ENCODE data around the gene TULP1.

TULP1 gene

DNA sequence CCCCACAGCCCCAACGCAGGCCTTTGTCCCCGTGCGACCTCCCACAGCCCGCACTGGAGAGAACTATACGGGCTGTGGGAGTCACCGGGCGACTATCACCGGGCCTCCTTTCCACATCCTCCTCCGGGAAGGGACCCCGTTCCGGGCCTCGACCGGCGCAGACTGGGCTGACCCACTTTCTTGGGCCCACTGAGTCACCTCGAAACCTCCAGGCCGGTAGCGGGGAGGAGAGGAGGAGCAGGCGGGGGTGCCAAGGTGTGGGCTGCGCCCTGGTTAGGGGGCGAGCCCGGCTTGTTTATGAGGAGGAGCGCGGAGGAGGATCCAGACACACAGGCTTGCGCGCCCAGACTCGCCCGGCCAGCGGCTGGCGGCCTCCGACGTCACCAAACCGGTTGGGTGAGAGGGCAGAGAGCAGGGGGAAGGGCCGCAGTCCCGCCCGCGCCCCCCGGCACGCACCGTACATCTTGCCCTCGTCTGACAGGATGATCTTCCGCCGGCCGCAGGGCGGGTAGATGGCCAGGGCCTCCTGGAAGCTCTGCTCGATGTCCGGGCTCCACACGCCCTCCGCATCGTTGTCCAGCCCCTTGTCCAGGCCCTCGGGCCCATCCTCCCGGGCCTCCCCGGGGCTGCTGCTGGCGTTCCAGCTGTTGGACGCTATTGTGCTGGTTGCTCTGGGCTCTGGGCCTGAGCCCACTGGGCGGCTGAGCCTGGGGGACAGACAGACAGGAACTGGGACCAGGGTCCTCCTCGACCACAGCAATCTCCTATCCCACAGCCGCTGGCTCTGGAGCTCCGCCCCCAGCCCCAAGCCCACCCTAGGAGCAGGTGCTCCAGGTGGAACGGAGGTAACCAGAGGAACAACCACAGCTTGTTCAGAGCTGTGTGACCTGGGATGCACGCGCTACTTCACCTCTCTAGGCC lies 26.4 kb downstream of the TULP1 start:
- TF ChIP-seq, protein P1, sequence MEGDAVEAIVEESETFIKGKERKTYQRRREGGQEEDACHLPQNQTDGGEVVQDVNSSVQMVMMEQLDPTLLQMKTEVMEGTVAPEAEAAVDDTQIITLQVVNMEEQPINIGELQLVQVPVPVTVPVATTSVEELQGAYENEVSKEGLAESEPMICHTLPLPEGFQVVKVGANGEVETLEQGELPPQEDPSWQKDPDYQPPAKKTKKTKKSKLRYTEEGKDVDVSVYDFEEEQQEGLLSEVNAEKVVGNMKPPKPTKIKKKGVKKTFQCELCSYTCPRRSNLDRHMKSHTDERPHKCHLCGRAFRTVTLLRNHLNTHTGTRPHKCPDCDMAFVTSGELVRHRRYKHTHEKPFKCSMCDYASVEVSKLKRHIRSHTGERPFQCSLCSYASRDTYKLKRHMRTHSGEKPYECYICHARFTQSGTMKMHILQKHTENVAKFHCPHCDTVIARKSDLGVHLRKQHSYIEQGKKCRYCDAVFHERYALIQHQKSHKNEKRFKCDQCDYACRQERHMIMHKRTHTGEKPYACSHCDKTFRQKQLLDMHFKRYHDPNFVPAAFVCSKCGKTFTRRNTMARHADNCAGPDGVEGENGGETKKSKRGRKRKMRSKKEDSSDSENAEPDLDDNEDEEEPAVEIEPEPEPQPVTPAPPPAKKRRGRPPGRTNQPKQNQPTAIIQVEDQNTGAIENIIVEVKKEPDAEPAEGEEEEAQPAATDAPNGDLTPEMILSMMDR (IDR thresholded peaks at IDR 0.05; ENCODE audit: low read depth, low read length), result no peak
- in situ Hi-C loops (cut with HindIII; ENCODE audit: low sequenced_read_pairs), result no loop called here
- DNase-seq (ENCODE audit: low read depth, low spot score), result no peak
- H3K4me3 ChIP-seq (ENCODE audit: low read depth, low read length), result no peak overlapping the region

GRCh38 chr6:35485402-35485877 lies 27.3 kb downstream of the TULP1 start:
- TF ChIP-seq, protein P1 (IDR thresholded peaks at IDR 0.05; ENCODE audit: low read depth, low read length), result no peak
- in situ Hi-C loops (cut with HindIII; ENCODE audit: low sequenced_read_pairs), result no loop called here
- no peak overlapping the region for H3K4me3 ChIP-seq (ENCODE audit: low read depth, low read length)
- no peak for DNase-seq (ENCODE audit: low read depth, low spot score)

GRCh38 chr6:35484921-35485392 lies 27.7 kb downstream of the TULP1 start:
- TF ChIP-seq, protein P1 (IDR thresholded peaks at IDR 0.05; ENCODE audit: low read depth, low read length), result no peak
- no peak overlapping the region for H3K4me3 ChIP-seq (ENCODE audit: low read depth, low read length)
- in situ Hi-C loops (cut with HindIII; ENCODE audit: low sequenced_read_pairs), result no loop called here
- no peak for DNase-seq (ENCODE audit: low read depth, low spot score)

DNA sequence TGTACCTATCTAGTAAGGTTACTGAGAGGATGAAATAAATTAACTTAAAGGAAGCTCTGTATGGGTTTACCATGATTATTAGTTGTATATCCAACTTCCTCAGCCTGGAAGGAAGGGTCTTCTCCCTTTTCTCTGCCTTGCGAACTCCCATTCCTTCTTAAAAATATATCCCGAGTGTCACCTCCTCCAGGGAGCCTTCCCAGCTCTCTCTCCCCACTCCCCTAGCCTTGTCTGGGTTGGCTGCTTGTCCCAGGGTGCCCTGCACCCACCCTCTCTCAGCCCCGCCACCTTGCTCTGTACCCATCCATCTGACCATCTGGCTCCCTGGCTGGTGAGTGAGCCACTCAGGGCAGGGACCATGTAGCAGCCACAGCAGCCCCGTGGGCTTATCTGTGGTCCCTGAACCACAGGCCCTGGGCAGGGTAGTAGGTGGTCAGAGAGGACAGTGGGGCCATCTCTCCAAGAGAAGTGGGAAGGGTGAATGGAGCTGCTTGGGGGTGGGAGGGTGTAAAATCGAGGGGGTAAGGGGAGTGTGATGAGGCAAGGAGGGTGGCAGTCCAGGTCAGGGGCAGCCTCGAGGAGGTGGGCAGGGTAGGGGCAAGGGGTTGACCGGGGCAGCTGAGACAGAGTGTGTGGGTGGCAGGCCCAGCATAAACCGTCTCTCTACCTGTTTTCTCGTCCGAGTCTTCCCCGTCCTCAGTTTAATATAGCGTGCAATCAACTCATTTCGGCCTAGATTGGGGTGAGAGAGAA lies 28.6 kb downstream of the TULP1 start:
- in situ Hi-C loops (cut with HindIII; ENCODE audit: low sequenced_read_pairs), result no loop called here
- no peak overlapping the region for H3K4me3 ChIP-seq (ENCODE audit: low read depth, low read length)
- TF ChIP-seq, protein P1 (IDR thresholded peaks at IDR 0.05; ENCODE audit: low read depth, low read length), result no peak
- no peak for DNase-seq (ENCODE audit: low read depth, low spot score)

- no peak for DNase-seq (ENCODE audit: low read depth, low spot score)
- TF ChIP-seq, protein P1 (IDR thresholded peaks at IDR 0.05; ENCODE audit: low read depth, low read length), result no peak
- H3K4me3 ChIP-seq (ENCODE audit: low read depth, low read length), result no peak overlapping the region
- in situ Hi-C loops (cut with HindIII; ENCODE audit: low sequenced_read_pairs), result no loop called here
These were observed 29.2 kb downstream of the TULP1 start for GRCh38 chr6:35483490-35483889.

GRCh38 chr6:35483062-35483461 lies 29.6 kb downstream of the TULP1 start:
- no peak for DNase-seq (ENCODE audit: low read depth, low spot score)
- no peak overlapping the region for H3K4me3 ChIP-seq (ENCODE audit: low read depth, low read length)
- TF ChIP-seq, protein P1 (IDR thresholded peaks at IDR 0.05; ENCODE audit: low read depth, low read length), result no peak
- in situ Hi-C loops (cut with HindIII; ENCODE audit: low sequenced_read_pairs), result no loop called here

Measured in astrocyte of the spinal cord (primary cell).